ENCODE measurements around the gene CFAP74. TPM values are rescaled to one million over a fixed set of nuclear protein-coding genes. Genes with fewer than 3 reads are reported as not detected.
"Not testable (repeated sequence)": the region's sequence is repeated elsewhere in the genome, so short reads cannot be mapped to it uniquely, and the experiment has no call there.

The CFAP74 gene
- total and polyA plus RNA-seq, 9 donors = 0.05 to 8.0 (median 0.58) TPM; not detected in 1

- no peak for DNase-seq
- no peak for TF ChIP-seq CTCF (IDR thresholded peaks at IDR 0.05)
- WGBS, 3 donors = 83 to 93% (median 91%) methylated on average over 38 to 61 of the region's 61 CpGs
- no peaks in the 10 kb centered on the region for H3K36me3 ChIP-seq
- no peaks in the 10 kb centered on the region for H3K4me1 ChIP-seq (ENCODE audit: insufficient read depth)
- H3K27ac ChIP-seq = no peak overlapping the region
- no peak overlapping the region for H3K4me3 ChIP-seq
- intact Hi-C loops (cut with DNase I) = no loop called here
- H3K27me3 ChIP-seq = no peaks in the 10 kb centered on the region
- peaks cover 0 to 5% of the 10 kb centered on the region in 2 donors for H3K9me3 ChIP-seq
These were observed 24.0 kb downstream of the CFAP74 start for GRCh38 chr1:1979482-1980165.

GRCh38 chr1:1978690-1979481, 24.7 kb downstream of the CFAP74 start:
- H3K27ac ChIP-seq; H3K36me3 ChIP-seq; H3K4me1 ChIP-seq (ENCODE audit: insufficient read depth); DNase-seq; H3K4me3 ChIP-seq; H3K27me3 ChIP-seq; intact Hi-C loops (cut with DNase I); H3K9me3 ChIP-seq: not testable (repeated sequence)
- 86 to 88% (median 87%) methylated on average over 45 to 51 of the region's 51 CpGs for WGBS, 3 donors

GRCh38 chr1:1978108-1978507, 25.5 kb downstream of the CFAP74 start:
- peaks cover 0 to 5% of the 10 kb centered on the region in 2 donors for H3K9me3 ChIP-seq
- WGBS, 3 donors = 67 to 90% (median 89%) methylated on average over 11 of the region's 11 CpGs
- TF ChIP-seq POLR2A (IDR thresholded peaks at IDR 0.05) (no peak), EP300 (IDR thresholded peaks at IDR 0.05) (no peak), CTCF (IDR thresholded peaks at IDR 0.05) (no peak)
- no peak overlapping the region for H3K27ac ChIP-seq
- DNase-seq = no peak
- no peaks in the 10 kb centered on the region for H3K27me3 ChIP-seq
- intact Hi-C loops (cut with DNase I) = no loop called here
- H3K36me3 ChIP-seq = no peaks in the 10 kb centered on the region
- H3K4me3 ChIP-seq = no peak overlapping the region
- no peaks in the 10 kb centered on the region for H3K4me1 ChIP-seq (ENCODE audit: insufficient read depth)

GRCh38 chr1:1976031-1976430, 27.6 kb downstream of the CFAP74 start:
- no peak for TF ChIP-seq CTCF (IDR thresholded peaks at IDR 0.05)
- no peak for TF ChIP-seq EP300 (IDR thresholded peaks at IDR 0.05)
- TF ChIP-seq POLR2A (IDR thresholded peaks at IDR 0.05) = no peak
- H3K36me3 ChIP-seq = no peaks in the 10 kb centered on the region
- 74 to 79% (median 78%) methylated on average over 19 of the region's 19 CpGs for WGBS, 3 donors
- H3K4me1 ChIP-seq (ENCODE audit: insufficient read depth) = no peaks in the 10 kb centered on the region
- peaks cover 0 to 5% of the 10 kb centered on the region in 2 donors for H3K9me3 ChIP-seq
- DNase-seq = no peak
- no peaks in the 10 kb centered on the region for H3K27me3 ChIP-seq
- intact Hi-C loops (cut with DNase I) = no loop called here
- H3K27ac ChIP-seq = no peak overlapping the region
- no peak overlapping the region for H3K4me3 ChIP-seq

GRCh38 chr1:1975535-1975934, 28.1 kb downstream of the CFAP74 start:
- H3K9me3 ChIP-seq = peaks cover 0 to 5% of the 10 kb centered on the region in 2 donors
- intact Hi-C loops (cut with DNase I) = no loop called here
- no peak overlapping the region for H3K4me3 ChIP-seq
- WGBS, 3 donors = 70 to 78% (median 71%) methylated on average over 14 of the region's 14 CpGs
- no peak overlapping the region for H3K27ac ChIP-seq
- H3K4me1 ChIP-seq (ENCODE audit: insufficient read depth) = no peaks in the 10 kb centered on the region
- H3K36me3 ChIP-seq = no peaks in the 10 kb centered on the region
- TF ChIP-seq POLR2A (IDR thresholded peaks at IDR 0.05) = no peak
- no peak for TF ChIP-seq CTCF (IDR thresholded peaks at IDR 0.05)
- no peak for TF ChIP-seq EP300 (IDR thresholded peaks at IDR 0.05)
- no peaks in the 10 kb centered on the region for H3K27me3 ChIP-seq
- no peak for DNase-seq
